ENCODE data around the gene SIPA1L2.
A peak's percentile ranks its signal among the peaks of the same experiment; 100 is the strongest.

The SIPA1L2 gene

DNA sequence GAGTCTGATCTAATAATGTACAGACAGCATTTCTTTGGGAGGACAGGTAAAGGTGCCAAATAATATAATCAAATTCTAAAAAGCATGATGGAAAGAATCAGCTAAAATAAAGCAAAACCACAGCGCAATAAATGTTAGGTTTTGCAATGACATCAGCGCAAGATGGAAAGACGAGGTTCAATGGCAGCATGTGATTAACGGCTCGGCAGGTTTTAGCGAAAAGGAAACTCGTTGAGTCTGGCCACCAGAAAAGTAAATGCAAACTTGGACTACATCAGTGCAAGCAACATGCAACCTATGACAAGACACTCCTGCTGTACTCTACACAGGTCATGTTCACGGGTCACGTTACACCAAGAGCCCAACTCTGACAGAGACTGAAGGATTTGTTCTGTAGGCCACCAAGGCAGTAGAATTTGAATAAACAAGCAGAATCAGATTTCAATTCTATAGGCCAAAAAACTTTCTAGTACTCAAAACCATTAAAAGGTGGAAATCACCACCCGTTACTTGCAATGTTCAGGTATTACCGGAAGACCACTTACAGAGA is 4.5 kb downstream of the SIPA1L2 start:
- CTCF ChIA-PET = interaction anchor here (0.6 to 1.5 kb wide), 3 partner anchors 23 to 758 kb away, joined by 3 to 4 read pairs (median 3); no protein-coding TSS in a partner anchor
- Histone ChIP-seq H3K27ac (ENCODE audit: extremely low read depth, low read depth, low read length) (no peak overlapping the region), H3K4me1 (ENCODE audit: control insufficient read depth, insufficient read depth, low read length) (peaks cover 36% of the 10 kb centered on the region), H3K36me3 (ENCODE audit: control insufficient read depth in 2 of 2, insufficient read depth in 1 of 2, low read length in 2 of 2) (no peaks in the 10 kb centered on the region), H3K9me3 (ENCODE audit: control insufficient read depth, insufficient read depth, low read depth, low read length) (no peaks in the 10 kb centered on the region), H3K4me3 (ENCODE audit: low read depth, low read length) (no peak overlapping the region)
- TF ChIP-seq, protein P1, sequence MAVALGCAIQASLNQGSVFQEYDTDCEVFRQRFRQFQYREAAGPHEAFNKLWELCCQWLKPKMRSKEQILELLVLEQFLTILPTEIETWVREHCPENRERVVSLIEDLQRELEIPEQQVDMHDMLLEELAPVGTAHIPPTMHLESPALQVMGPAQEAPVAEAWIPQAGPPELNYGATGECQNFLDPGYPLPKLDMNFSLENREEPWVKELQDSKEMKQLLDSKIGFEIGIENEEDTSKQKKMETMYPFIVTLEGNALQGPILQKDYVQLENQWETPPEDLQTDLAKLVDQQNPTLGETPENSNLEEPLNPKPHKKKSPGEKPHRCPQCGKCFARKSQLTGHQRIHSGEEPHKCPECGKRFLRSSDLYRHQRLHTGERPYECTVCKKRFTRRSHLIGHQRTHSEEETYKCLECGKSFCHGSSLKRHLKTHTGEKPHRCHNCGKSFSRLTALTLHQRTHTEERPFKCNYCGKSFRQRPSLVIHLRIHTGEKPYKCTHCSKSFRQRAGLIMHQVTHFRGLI (tag by site-specific recombination; IDR thresholded peaks at IDR 0.05) = peak; percentile 78; the same call in 1 of the 2 replicates
- TF ChIP-seq PRDM1 (tag by site-specific recombination; IDR thresholded peaks at IDR 0.05) (0 out of 2 replicates have a peak, but pooled peaks have one; percentile 20), ZNF140 (tag by site-specific recombination; IDR thresholded peaks at IDR 0.05) (no peak)
- TF ChIP-seq, protein P2, sequence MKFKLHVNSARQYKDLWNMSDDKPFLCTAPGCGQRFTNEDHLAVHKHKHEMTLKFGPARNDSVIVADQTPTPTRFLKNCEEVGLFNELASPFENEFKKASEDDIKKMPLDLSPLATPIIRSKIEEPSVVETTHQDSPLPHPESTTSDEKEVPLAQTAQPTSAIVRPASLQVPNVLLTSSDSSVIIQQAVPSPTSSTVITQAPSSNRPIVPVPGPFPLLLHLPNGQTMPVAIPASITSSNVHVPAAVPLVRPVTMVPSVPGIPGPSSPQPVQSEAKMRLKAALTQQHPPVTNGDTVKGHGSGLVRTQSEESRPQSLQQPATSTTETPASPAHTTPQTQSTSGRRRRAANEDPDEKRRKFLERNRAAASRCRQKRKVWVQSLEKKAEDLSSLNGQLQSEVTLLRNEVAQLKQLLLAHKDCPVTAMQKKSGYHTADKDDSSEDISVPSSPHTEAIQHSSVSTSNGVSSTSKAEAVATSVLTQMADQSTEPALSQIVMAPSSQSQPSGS (tag by site-specific recombination; IDR thresholded peaks at IDR 0.05; ENCODE audit: low read depth) = peak; percentile 58
- POLR2A ChIA-PET = no interaction called here

DNA sequence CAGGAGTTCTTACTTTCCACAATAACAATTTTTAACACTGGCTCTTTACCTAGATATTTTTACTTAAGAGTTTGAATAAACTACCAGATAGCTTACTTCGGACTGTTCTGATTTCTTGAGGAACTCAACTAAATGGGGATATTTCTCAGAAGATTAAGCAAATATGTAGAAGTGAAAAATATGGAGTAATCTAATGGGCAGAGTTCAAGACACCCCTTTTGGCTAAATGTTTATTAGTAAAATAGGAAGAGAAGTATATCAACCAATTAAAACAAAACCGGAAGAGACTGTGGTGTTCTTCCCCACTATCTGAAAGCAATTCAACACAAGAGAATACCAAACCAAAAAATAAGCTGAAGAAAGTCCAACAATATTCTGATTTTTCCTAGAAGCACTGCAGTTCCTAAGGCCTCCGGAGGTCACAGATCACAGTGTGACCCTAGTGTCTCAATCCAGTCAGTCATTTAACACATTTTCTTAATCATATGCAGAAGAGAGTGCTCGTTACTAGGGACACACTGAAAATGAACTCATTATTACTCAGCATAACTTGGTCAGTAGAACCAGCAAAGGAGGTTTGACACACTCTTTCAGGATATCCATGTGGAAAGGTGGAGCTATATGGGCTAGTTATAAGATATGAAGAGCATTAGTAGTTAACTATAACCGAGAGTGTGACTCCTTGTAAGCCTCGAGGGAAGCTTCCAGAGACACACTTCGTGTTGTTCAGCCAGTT is 5.2 kb downstream of the SIPA1L2 start:
- POLR2A ChIA-PET = no interaction called here
- Histone ChIP-seq H3K36me3 (ENCODE audit: control insufficient read depth in 2 of 2, insufficient read depth in 1 of 2, low read length in 2 of 2) (no peaks in the 10 kb centered on the region), H3K4me3 (ENCODE audit: low read depth, low read length) (no peak overlapping the region), H3K27ac (ENCODE audit: extremely low read depth, low read depth, low read length) (no peak overlapping the region), H3K4me1 (ENCODE audit: control insufficient read depth, insufficient read depth, low read length) (peaks cover 41% of the 10 kb centered on the region), H3K9me3 (ENCODE audit: control insufficient read depth, insufficient read depth, low read depth, low read length) (no peaks in the 10 kb centered on the region)
- CTCF ChIA-PET = interaction anchor here (0.6 to 1.4 kb wide), 4 partner anchors 22 to 372 kb away, joined by 3 to 7 read pairs (median 3); no protein-coding TSS in a partner anchor
- TF ChIP-seq, protein P3, sequence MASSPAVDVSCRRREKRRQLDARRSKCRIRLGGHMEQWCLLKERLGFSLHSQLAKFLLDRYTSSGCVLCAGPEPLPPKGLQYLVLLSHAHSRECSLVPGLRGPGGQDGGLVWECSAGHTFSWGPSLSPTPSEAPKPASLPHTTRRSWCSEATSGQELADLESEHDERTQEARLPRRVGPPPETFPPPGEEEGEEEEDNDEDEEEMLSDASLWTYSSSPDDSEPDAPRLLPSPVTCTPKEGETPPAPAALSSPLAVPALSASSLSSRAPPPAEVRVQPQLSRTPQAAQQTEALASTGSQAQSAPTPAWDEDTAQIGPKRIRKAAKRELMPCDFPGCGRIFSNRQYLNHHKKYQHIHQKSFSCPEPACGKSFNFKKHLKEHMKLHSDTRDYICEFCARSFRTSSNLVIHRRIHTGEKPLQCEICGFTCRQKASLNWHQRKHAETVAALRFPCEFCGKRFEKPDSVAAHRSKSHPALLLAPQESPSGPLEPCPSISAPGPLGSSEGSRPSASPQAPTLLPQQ (tag by site-specific recombination; IDR thresholded peaks at IDR 0.05) = no peak
- TF ChIP-seq, protein P4, sequence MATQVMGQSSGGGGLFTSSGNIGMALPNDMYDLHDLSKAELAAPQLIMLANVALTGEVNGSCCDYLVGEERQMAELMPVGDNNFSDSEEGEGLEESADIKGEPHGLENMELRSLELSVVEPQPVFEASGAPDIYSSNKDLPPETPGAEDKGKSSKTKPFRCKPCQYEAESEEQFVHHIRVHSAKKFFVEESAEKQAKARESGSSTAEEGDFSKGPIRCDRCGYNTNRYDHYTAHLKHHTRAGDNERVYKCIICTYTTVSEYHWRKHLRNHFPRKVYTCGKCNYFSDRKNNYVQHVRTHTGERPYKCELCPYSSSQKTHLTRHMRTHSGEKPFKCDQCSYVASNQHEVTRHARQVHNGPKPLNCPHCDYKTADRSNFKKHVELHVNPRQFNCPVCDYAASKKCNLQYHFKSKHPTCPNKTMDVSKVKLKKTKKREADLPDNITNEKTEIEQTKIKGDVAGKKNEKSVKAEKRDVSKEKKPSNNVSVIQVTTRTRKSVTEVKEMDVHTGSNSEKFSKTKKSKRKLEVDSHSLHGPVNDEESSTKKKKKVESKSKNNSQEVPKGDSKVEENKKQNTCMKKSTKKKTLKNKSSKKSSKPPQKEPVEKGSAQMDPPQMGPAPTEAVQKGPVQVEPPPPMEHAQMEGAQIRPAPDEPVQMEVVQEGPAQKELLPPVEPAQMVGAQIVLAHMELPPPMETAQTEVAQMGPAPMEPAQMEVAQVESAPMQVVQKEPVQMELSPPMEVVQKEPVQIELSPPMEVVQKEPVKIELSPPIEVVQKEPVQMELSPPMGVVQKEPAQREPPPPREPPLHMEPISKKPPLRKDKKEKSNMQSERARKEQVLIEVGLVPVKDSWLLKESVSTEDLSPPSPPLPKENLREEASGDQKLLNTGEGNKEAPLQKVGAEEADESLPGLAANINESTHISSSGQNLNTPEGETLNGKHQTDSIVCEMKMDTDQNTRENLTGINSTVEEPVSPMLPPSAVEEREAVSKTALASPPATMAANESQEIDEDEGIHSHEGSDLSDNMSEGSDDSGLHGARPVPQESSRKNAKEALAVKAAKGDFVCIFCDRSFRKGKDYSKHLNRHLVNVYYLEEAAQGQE (tag by site-specific recombination; IDR thresholded peaks at IDR 0.05) = no peak
- TF ChIP-seq ZNF433 (tag by site-specific recombination; IDR thresholded peaks at IDR 0.05; ENCODE audit: low read depth) (no peak), ZNF510 (tag by site-specific recombination; IDR thresholded peaks at IDR 0.05; ENCODE audit: insufficient replicate concordance) (no peak), ZNF214 (tag by site-specific recombination; IDR thresholded peaks at IDR 0.05; ENCODE audit: borderline replicate concordance) (no peak), ZBTB26 (tag by site-specific recombination; optimal IDR thresholded peaks at IDR 0.05) (no peak), ZNF138 (tag by site-specific recombination; IDR thresholded peaks at IDR 0.05; ENCODE audit: borderline replicate concordance) (no peak), ZSCAN4 (tag by site-specific recombination; IDR thresholded peaks at IDR 0.05) (no peak), ZFP3 (tag by site-specific recombination; IDR thresholded peaks at IDR 0.05; ENCODE audit: low read depth) (no peak), ZNF600 (tag by site-specific recombination; IDR thresholded peaks at IDR 0.05) (no peak), HIC1 (tag by site-specific recombination; IDR thresholded peaks at IDR 0.05) (no peak), OSR2 (tag by site-specific recombination; IDR thresholded peaks at IDR 0.05) (no peak)
- TF ChIP-seq, protein P5, sequence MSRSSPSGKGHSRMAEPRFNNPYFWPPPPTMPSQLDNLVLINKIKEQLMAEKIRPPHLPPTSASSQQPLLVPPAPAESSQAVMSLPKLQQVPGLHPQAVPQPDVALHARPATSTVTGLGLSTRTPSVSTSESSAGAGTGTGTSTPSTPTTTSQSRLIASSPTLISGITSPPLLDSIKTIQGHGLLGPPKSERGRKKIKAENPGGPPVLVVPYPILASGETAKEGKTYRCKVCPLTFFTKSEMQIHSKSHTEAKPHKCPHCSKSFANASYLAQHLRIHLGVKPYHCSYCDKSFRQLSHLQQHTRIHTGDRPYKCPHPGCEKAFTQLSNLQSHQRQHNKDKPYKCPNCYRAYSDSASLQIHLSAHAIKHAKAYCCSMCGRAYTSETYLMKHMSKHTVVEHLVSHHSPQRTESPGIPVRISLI (tag by site-specific recombination; IDR thresholded peaks at IDR 0.05) = no peak

All from HEK293 (cell line).